Vagina (tissue), 2 donors: Measurements from ENCODE around the gene ANK2.

Experiments
- CTCF ChIP-seq, 3 experiments: fragments of 450-650 bp in 2 of 3; fragments of 200-600 bp in 1 of 3; sonication (generic) in 1 of 3; IDR thresholded peaks; one replicate each; pipeline ENCODE4 v1.5.1; 2017 to 2019; ENCODE audit warnings: antibody characterized with exemption in 3 of 3, mild to moderate bottlenecking in 2 of 3, moderate library complexity in 2 of 3
- POLR2AphosphoS5 ChIP-seq, 2 donors: sonication (generic); formaldehyde crosslinking; IDR thresholded peaks; one replicate each; pipeline ENCODE4 v1.9.0; 2017; ENCODE audit warnings: antibody characterized with exemption in 2 of 2, mild to moderate bottlenecking in 2 of 2, low read depth in 1 of 2; ENCODE audit not compliant: insufficient read depth in 1 of 2

- TF ChIP-seq CTCF (IDR thresholded peaks at IDR 0.05) (no peak), POLR2AphosphoS5 (IDR thresholded peaks at IDR 0.05; ENCODE audit: insufficient read depth in 1 of 2, low read depth in 1 of 2) (no peak)
These were observed 56.7 kb downstream of the ANK2 start for GRCh38 chr4:113106108-113106507.
